H9 (cell line): ENCODE data around the gene MT1M. TPM values are rescaled to one million over a fixed set of nuclear protein-coding genes. Genes with fewer than 3 reads are reported as not detected.

Experiments used
- DNase-seq: peaks from one replicate; pipeline ENCODE4 v3.0.0-alpha.2; 2017
- H2AFZ ChIP-seq: one replicate; pipeline ENCODE4 v1.6.1; 2013; ENCODE audit warnings: mild to moderate bottlenecking, low read length, control low read depth, moderate library complexity
- H2AK5ac ChIP-seq: 2 replicates; pipeline ENCODE4 v1.6.1; 2013; ENCODE audit warnings: low read length, control low read depth, mixed read lengths; ENCODE audit not compliant: insufficient read length
- H2BK120ac ChIP-seq: one replicate; pipeline ENCODE4 v1.6.1; 2013; ENCODE audit warnings: low read depth, mild to moderate bottlenecking, low read length, control low read depth, inconsistent platforms; ENCODE audit not compliant: poor library complexity, severe bottlenecking
- H2BK12ac ChIP-seq: 2 replicates; pipeline ENCODE4 v1.6.1; 2013; ENCODE audit warnings: low read length, control low read depth, mixed read lengths, low read depth; ENCODE audit not compliant: insufficient read length
- H2BK15ac ChIP-seq: 2 replicates; pipeline ENCODE4 v1.6.1; 2013; ENCODE audit warnings: low read depth, low read length, control low read depth
- H2BK20ac ChIP-seq: one replicate; pipeline ENCODE4 v1.6.1; 2013; ENCODE audit warnings: low read depth, mild to moderate bottlenecking, low read length, control low read depth, inconsistent platforms; ENCODE audit not compliant: poor library complexity, severe bottlenecking
- H2BK5ac ChIP-seq: 2 replicates; pipeline ENCODE4 v1.6.1; 2013; ENCODE audit warnings: low read length, control low read depth, mixed read lengths; ENCODE audit not compliant: insufficient read length
- H3K14ac ChIP-seq: 2 replicates; pipeline ENCODE4 v1.6.1; 2013; ENCODE audit warnings: low read length, control low read depth; ENCODE audit not compliant: insufficient read depth
- H3K18ac ChIP-seq: 2 replicates; pipeline ENCODE4 v1.6.1; 2013; ENCODE audit warnings: low read depth, mild to moderate bottlenecking, mixed read lengths, low read length, control low read depth; ENCODE audit not compliant: insufficient read length
- H3K23ac ChIP-seq: 2 replicates; pipeline ENCODE4 v1.6.1; 2013; ENCODE audit warnings: low read length, control low read depth, mixed read lengths, low read depth; ENCODE audit not compliant: insufficient read length
- H3K23me2 ChIP-seq: 2 replicates; pipeline ENCODE4 v1.6.1; 2013; ENCODE audit warnings: low read depth, mild to moderate bottlenecking, mixed read lengths, low read length, control low read depth; ENCODE audit not compliant: insufficient read length, poor library complexity, severe bottlenecking
- H3K27ac ChIP-seq: 2 replicates; pipeline ENCODE4 v1.5.1; 2013; ENCODE audit warnings: low read length, control low read depth, mixed read lengths, low read depth; ENCODE audit not compliant: insufficient read length
- H3K27me3 ChIP-seq: 2 replicates; pipeline ENCODE4 v1.6.1; 2013; ENCODE audit warnings: low read length, control low read depth, inconsistent platforms; ENCODE audit not compliant: insufficient read depth
- H3K4ac ChIP-seq: 2 replicates; pipeline ENCODE4 v1.6.1; 2013; ENCODE audit warnings: low read depth, mild to moderate bottlenecking, control low read depth, inconsistent platforms, low read length, moderate library complexity
- H3K4me1 ChIP-seq: 2 replicates; pipeline ENCODE4 v1.6.1; 2013; ENCODE audit warnings: low read length, control low read depth, inconsistent platforms; ENCODE audit not compliant: insufficient read depth
- H3K4me2 ChIP-seq: 2 replicates; pipeline ENCODE4 v1.6.1; 2013; ENCODE audit warnings: low read length, control low read depth, mixed read lengths; ENCODE audit not compliant: insufficient read length, insufficient read depth
- H3K56ac ChIP-seq: 2 replicates; pipeline ENCODE4 v1.6.1; 2013; ENCODE audit warnings: low read depth, mild to moderate bottlenecking, mixed read lengths, low read length, control low read depth; ENCODE audit not compliant: insufficient read length
- H3K79me1 ChIP-seq: 2 replicates; pipeline ENCODE4 v1.6.1; 2013; ENCODE audit warnings: low read depth, mild to moderate bottlenecking, moderate library complexity, low read length, control low read depth, inconsistent platforms; ENCODE audit not compliant: insufficient read depth, poor library complexity, severe bottlenecking
- H3K79me2 ChIP-seq: 2 replicates; pipeline ENCODE4 v1.6.1; 2013; ENCODE audit warnings: low read length, control low read depth, inconsistent platforms; ENCODE audit not compliant: insufficient read depth
- H3K9ac ChIP-seq: 2 replicates; pipeline ENCODE4 v1.6.1; 2013; ENCODE audit warnings: low read length, control low read depth, mixed read lengths; ENCODE audit not compliant: insufficient read length; ENCODE audit errors: extremely low read depth
- H3K9me3 ChIP-seq: one replicate; pipeline ENCODE4 v1.6.1; 2013; ENCODE audit warnings: low read depth, low read length, inconsistent platforms; ENCODE audit not compliant: control insufficient read depth
- H3T11ph ChIP-seq: one replicate; pipeline ENCODE4 v1.6.1; 2013; ENCODE audit warnings: mild to moderate bottlenecking, low read length, control low read depth, inconsistent platforms
- H4K20me1 ChIP-seq: one replicate; pipeline ENCODE4 v1.6.1; 2013; ENCODE audit not compliant: control insufficient read depth, insufficient read length, insufficient read depth
- H4K5ac ChIP-seq: 2 replicates; pipeline ENCODE4 v1.6.1; 2013; ENCODE audit warnings: low read depth, mild to moderate bottlenecking, mixed read lengths, low read length, control low read depth; ENCODE audit not compliant: insufficient read length
- H4K8ac ChIP-seq: replicated peaks from 2 replicates; pipeline ENCODE4 v1.6.1; 2013; ENCODE audit warnings: low read length, control low read depth, mixed read lengths, low read depth; ENCODE audit not compliant: insufficient read length
- H4K91ac ChIP-seq: 2 replicates; pipeline ENCODE4 v1.6.1; 2013; ENCODE audit warnings: low read depth, mild to moderate bottlenecking, moderate library complexity, mixed read lengths, low read length, control low read depth; ENCODE audit not compliant: insufficient read length
- H3K27ac Mint-ChIP-seq, 3 experiments: 2 replicates in 2 of 3; 3 replicates in 1 of 3; pipeline ENCODE4 v1.8.0; 2020 to 2021; ENCODE audit warnings: mixed read lengths in 3 of 3, mild to moderate bottlenecking in 1 of 3, moderate library complexity in 1 of 3
- H3K27me3 Mint-ChIP-seq: 2 replicates; pipeline ENCODE4 v1.8.0; 2021; ENCODE audit warnings: low read depth, mild to moderate bottlenecking, moderate library complexity, mixed read lengths
- H3K36me3 Mint-ChIP-seq, 3 experiments: 2 replicates in 2 of 3; 3 replicates in 1 of 3; pipeline ENCODE4 v1.8.0; 2020 to 2021; ENCODE audit warnings: low read depth in 3 of 3, mixed read lengths in 3 of 3; ENCODE audit not compliant: insufficient read depth in 1 of 3
- H3K4me1 Mint-ChIP-seq, 2 experiments: 2 replicates each; pipeline ENCODE4 v1.8.0; 2020; ENCODE audit warnings: mixed read lengths in 2 of 2
- H3K4me3 Mint-ChIP-seq, 2 experiments: 2 replicates in 1 of 2; 3 replicates in 1 of 2; pipeline ENCODE4 v1.8.0; 2020 to 2021; ENCODE audit warnings: mild to moderate bottlenecking in 2 of 2, mixed read lengths in 2 of 2, moderate library complexity in 1 of 2
- H3K9me3 Mint-ChIP-seq, 2 experiments: 2 replicates in 1 of 2; 3 replicates in 1 of 2; pipeline ENCODE4 v1.8.0; 2020; ENCODE audit warnings: mild to moderate bottlenecking in 2 of 2, mixed read lengths in 2 of 2, moderate library complexity in 1 of 2
- CTCF ChIP-seq: fragments of 200-600 bp; sonication (generic); conservative IDR thresholded peaks from 3 replicates; pipeline ENCODE4 v1.8.0; 2021; ENCODE audit warnings: antibody characterized with exemption, mild to moderate bottlenecking
- WGBS: extraction: QIAGEN DNeasy Blood & Tissue Kit; methylation state at CpG from one replicate; pipeline ENCODE4 v1.1.7; 2013; ENCODE audit warnings: missing lambda C conversion rate, low lambda C conversion rate, mixed read lengths; ENCODE audit not compliant: insufficient read length; ENCODE audit errors: extremely low coverage; 5-methylcytosine and 5-hydroxymethylcytosine counted together
- total RNA-seq: library from RNA; stranded (reverse); gene quantifications from 2 replicates; pipeline ENCODE4 v1.2.1, GENCODE V29; 2021

Gene MT1M
- total RNA-seq, 1 experiment from 2014 or later, result 1.4 TPM

GRCh38 chr16:56645311-56645710 is 12.9 kb downstream of the MT1M start:
- H3K23ac ChIP-seq, result no peak overlapping the region
- Mint-ChIP-seq H3K27ac (no peak overlapping the region), H3K27me3 (peaks cover 95% of the 10 kb centered on the region), H3K36me3 (no peaks in the 10 kb centered on the region), H3K4me1 (peaks cover 16 to 29% of the 10 kb centered on the region in 2 experiments), H3K4me3 (no peak overlapping the region; a peak in 1 of 5 replicates), H3K9me3 (no peaks in the 10 kb centered on the region; a peak in 1 of 5 replicates)
- no peak overlapping the region for H4K91ac ChIP-seq
- no peak overlapping the region for H3K9ac ChIP-seq
- no peaks in the 10 kb centered on the region for H3K79me2 ChIP-seq
- no peak overlapping the region for H3K4ac ChIP-seq
- H2BK5ac ChIP-seq, result no peak overlapping the region
- H3K27me3 ChIP-seq, result peaks cover 63% of the 10 kb centered on the region; the same call in 1 of the 2 replicates
- DNase-seq, result no peak
- H3K4me2 ChIP-seq, result no peak overlapping the region
- no peak for TF ChIP-seq CTCF
- H3K9me3 ChIP-seq, result no peaks in the 10 kb centered on the region
- no peaks in the 10 kb centered on the region for H3K4me1 ChIP-seq
- H2AFZ ChIP-seq, result no peak overlapping the region
- no peak overlapping the region for H2BK20ac ChIP-seq
- H4K8ac ChIP-seq, result no peak overlapping the region
- H2BK120ac ChIP-seq, result no peak overlapping the region
- H2BK12ac ChIP-seq, result no peak overlapping the region
- no peak overlapping the region for H3K14ac ChIP-seq
- WGBS, result no CpG with 5 or more reads among the region's 1 CpG
- H4K20me1 ChIP-seq, result no peaks in the 10 kb centered on the region
- H3K18ac ChIP-seq, result no peak overlapping the region
- H2AK5ac ChIP-seq, result no peak overlapping the region
- H3K27ac ChIP-seq, result no peak overlapping the region
- no peak overlapping the region for H4K5ac ChIP-seq
- H2BK15ac ChIP-seq, result no peak overlapping the region
- no peak overlapping the region for H3T11ph ChIP-seq
- no peak overlapping the region for H3K56ac ChIP-seq
- no peaks in the 10 kb centered on the region for H3K79me1 ChIP-seq
- no peaks in the 10 kb centered on the region for H3K23me2 ChIP-seq
